Measurements from ENCODE around the gene VEZT. TPM values are rescaled to one million over a fixed set of nuclear protein-coding genes. Genes with fewer than 3 reads are reported as not detected.
A peak's percentile ranks its signal among the peaks of the same experiment; 100 is the strongest.

VEZT gene
- total RNA-seq, 4 donors from 2014 or later, result 73.0 to 90.3 (median 87.0) TPM

GRCh38 chr12:95202691-95203486 lies 14.7 kb upstream of the VEZT start:
- Histone ChIP-seq H3K9me3 (no peaks in the 10 kb centered on the region), H3K27ac (replicated peaks in 1 of 4) (peak overlapping the region; percentile 74 to 83 (median 78)), H3K27me3 (no peaks in the 10 kb centered on the region), H3K4me1 (peaks cover 52 to 77% (median 66%) of the 10 kb centered on the region in 4 donors), H3K4me3 (no peak overlapping the region), H3K36me3 (no peaks in the 10 kb centered on the region)
- TF ChIP-seq EP300 (IDR thresholded peaks at IDR 0.05), result no peak
- no peak for TF ChIP-seq CTCF (IDR thresholded peaks at IDR 0.05)
- no peak for TF ChIP-seq POLR2A (IDR thresholded peaks at IDR 0.05; ENCODE audit: low read depth)
- TF ChIP-seq POLR2AphosphoS5 (IDR thresholded peaks at IDR 0.05), result no peak
- no peak for DNase-seq (ENCODE audit: extremely low spot score)
- intact Hi-C loops (cut with DNase I), result no loop called here
- 61% methylated on average over 3 of the region's 3 CpGs for WGBS

- Histone ChIP-seq H3K36me3 (no peaks in the 10 kb centered on the region), H3K9me3 (no peaks in the 10 kb centered on the region), H3K27me3 (no peaks in the 10 kb centered on the region), H3K4me1 (peaks cover 52 to 77% (median 66%) of the 10 kb centered on the region in 4 donors), H3K4me3 (no peak overlapping the region), H3K27ac (replicated peaks in 1 of 4) (peak overlapping the region; percentile 74 to 83 (median 78))
- intact Hi-C loops (cut with DNase I), result no loop called here
- WGBS, result 29% methylated on average over 1 of the region's 1 CpG
- DNase-seq (ENCODE audit: extremely low spot score), result no peak
- TF ChIP-seq EP300 (IDR thresholded peaks at IDR 0.05), result no peak
These were observed 14.0 kb upstream of the VEZT start for GRCh38 chr12:95203487-95204030.

- Histone ChIP-seq H3K27me3 (no peaks in the 10 kb centered on the region), H3K4me1 (peaks cover 52 to 74% (median 66%) of the 10 kb centered on the region in 4 donors), H3K4me3 (no peak overlapping the region), H3K9me3 (no peaks in the 10 kb centered on the region), H3K36me3 (no peaks in the 10 kb centered on the region), H3K27ac (replicated peaks in 1 of 4) (peak overlapping the region; percentile 74 to 83 (median 78))
- 61% methylated on average over 11 of the region's 11 CpGs for WGBS
- TF ChIP-seq CTCF (IDR thresholded peaks at IDR 0.05) (no peak), POLR2A (IDR thresholded peaks at IDR 0.05; ENCODE audit: low read depth) (no peak), EP300 (IDR thresholded peaks at IDR 0.05) (no peak), POLR2AphosphoS5 (IDR thresholded peaks at IDR 0.05) (no peak)
- DNase-seq (ENCODE audit: extremely low spot score), result no peak
- intact Hi-C loops (cut with DNase I), result no loop called here
These were observed 13.3 kb upstream of the VEZT start for GRCh38 chr12:95204141-95204866.

GRCh38 chr12:95205016-95205624 lies 12.5 kb upstream of the VEZT start:
- Histone ChIP-seq H3K9me3 (no peaks in the 10 kb centered on the region), H3K27me3 (no peaks in the 10 kb centered on the region), H3K4me3 (no peak overlapping the region), H3K36me3 (no peaks in the 10 kb centered on the region), H3K27ac (replicated peaks in 1 of 4) (peak overlapping the region; percentile 74 to 83 (median 78)), H3K4me1 (peaks cover 49 to 66% (median 61%) of the 10 kb centered on the region in 4 donors)
- intact Hi-C loops (cut with DNase I), result no loop called here
- TF ChIP-seq EP300 (IDR thresholded peaks at IDR 0.05), result no peak
- TF ChIP-seq CTCF (IDR thresholded peaks at IDR 0.05), result no peak
- TF ChIP-seq POLR2A (IDR thresholded peaks at IDR 0.05; ENCODE audit: low read depth), result no peak
- no peak for TF ChIP-seq POLR2AphosphoS5 (IDR thresholded peaks at IDR 0.05)
- DNase-seq (ENCODE audit: extremely low spot score), result no peak
- 97% methylated on average over 2 of the region's 2 CpGs for WGBS

- intact Hi-C loops (cut with DNase I), result no loop called here
- Histone ChIP-seq H3K9me3 (no peaks in the 10 kb centered on the region), H3K36me3 (no peaks in the 10 kb centered on the region), H3K27me3 (no peaks in the 10 kb centered on the region), H3K4me1 (peaks cover 44 to 60% (median 56%) of the 10 kb centered on the region in 4 donors), H3K4me3 (no peak overlapping the region), H3K27ac (replicated peaks in 1 of 4) (peak overlapping the region; percentile 74 to 83 (median 78))
- TF ChIP-seq CTCF (IDR thresholded peaks at IDR 0.05) (no peak), POLR2AphosphoS5 (IDR thresholded peaks at IDR 0.05) (peak; percentile 33 to 49), POLR2A (IDR thresholded peaks at IDR 0.05; ENCODE audit: low read depth) (no peak), EP300 (IDR thresholded peaks at IDR 0.05) (no peak)
- DNase-seq (ENCODE audit: extremely low spot score), result no peak
- 31% methylated on average over 4 of the region's 4 CpGs for WGBS
These were observed 11.9 kb upstream of the VEZT start for GRCh38 chr12:95205685-95206084.

All from esophagus muscularis mucosa (tissue), 4 donors.